ENCODE results near the gene DDX42. TPM values are rescaled to one million over a fixed set of nuclear protein-coding genes. Genes with fewer than 3 reads are reported as not detected.
A peak's percentile ranks its signal among the peaks of the same experiment; 100 is the strongest.

DDX42 gene
- total RNA-seq, 4 donors from 2014 or later, result 80.4 to 93.9 (median 84.3) TPM

DNA sequence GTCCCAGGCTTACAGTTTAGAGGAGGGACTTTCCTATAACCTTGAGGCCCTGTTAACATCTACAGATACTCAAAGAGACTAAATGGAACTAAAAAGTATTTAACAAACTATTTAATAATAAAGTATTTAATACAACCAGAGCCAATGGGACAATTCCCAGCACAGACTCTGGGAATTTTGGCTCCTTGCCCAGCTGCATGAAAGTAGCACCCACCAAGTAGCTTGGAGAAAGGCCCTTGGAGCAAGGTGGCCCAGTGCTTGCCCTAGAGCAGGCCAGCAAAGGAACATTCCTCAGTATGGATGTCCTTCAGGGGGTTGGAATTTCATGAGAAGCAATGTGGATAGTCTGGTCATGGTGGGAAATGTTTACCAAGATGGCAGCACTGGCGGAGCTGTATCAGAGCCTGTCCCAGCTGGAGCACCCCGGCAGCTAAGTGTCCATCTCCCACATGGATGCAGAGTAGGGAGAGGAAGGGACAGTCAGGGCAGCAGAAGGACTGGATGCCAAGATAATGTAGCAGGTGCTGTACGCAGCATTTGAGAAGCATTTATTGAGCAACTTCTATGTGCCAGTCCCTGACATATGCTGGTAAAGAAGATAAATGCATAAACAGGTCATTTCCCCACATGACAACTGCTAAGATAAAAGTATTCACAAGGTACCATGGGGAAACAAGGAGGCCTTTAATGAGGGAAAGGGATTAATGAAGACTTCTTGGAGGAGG lies 73.7 kb downstream of the DDX42 start:
- intact Hi-C loops (cut with DNase I), result no loop called here
- peaks cover 15 to 26% (median 23%) of the 10 kb centered on the region in 4 donors for H3K4me1 ChIP-seq
- no peaks in the 10 kb centered on the region for H3K9me3 ChIP-seq

DNA sequence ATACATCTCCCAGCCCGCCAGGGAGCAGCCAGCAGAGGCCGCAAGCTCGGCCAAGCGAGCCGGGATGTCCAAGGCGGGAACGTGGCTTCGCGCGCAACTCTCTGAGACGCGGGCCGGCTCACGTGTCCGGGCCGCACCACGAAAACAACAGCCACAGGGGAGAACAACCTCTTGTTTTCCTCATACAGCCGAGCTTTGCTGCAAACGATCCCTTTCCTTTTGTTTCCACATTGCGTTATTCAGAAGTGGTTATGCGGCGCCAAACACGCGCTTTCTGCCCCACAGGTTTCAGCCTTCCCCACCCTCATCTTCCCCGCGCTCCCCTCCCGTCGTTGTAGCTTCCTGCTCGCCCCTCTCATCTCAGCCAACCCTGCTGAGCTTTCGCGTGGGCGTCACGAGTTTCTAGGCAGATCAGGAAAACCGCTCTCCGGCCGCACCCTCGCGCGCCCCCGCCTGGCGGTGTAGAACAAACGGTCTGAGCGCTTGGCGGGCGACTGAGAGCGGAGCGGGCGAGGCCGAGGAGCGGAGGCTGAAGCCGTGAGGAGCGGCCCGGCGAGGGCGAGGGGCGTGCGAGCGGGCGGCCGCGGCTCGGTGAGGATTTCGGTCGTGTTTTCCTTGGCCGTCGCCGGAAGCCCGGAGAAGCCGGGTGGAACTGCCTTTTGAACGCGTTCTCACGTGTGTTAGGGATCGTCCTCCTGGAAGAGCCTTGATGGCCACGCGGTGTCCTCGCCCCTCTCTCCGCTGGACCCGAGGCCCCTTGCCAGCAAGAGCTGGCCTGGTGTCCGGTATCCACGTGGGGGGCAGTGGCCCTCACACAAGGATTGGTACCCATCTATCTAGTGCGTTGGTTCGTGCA lies 75.1 kb downstream of the DDX42 start:
- WGBS, result 28% methylated on average over 49 of the region's 82 CpGs
- intact Hi-C loops (cut with DNase I), result no loop called here
- DNase-seq (ENCODE audit: extremely low spot score), result peak; percentile 98
- Histone ChIP-seq H3K27ac (replicated peaks in 1 of 4) (peak overlapping the region; percentile 60 to 77 (median 64)), H3K36me3 (no peaks in the 10 kb centered on the region), H3K4me3 (peak overlapping the region; percentile 40 to 49 (median 44)), H3K9me3 (no peaks in the 10 kb centered on the region), H3K4me1 (peaks cover 8 to 17% (median 16%) of the 10 kb centered on the region in 4 donors), H3K27me3 (no peaks in the 10 kb centered on the region)
- peak; percentile 51 to 64 for TF ChIP-seq POLR2AphosphoS5 (IDR thresholded peaks at IDR 0.05)
- no peak for TF ChIP-seq POLR2A (IDR thresholded peaks at IDR 0.05; ENCODE audit: low read depth)
- no peak for TF ChIP-seq EP300 (IDR thresholded peaks at IDR 0.05)
- TF ChIP-seq, protein P1, sequence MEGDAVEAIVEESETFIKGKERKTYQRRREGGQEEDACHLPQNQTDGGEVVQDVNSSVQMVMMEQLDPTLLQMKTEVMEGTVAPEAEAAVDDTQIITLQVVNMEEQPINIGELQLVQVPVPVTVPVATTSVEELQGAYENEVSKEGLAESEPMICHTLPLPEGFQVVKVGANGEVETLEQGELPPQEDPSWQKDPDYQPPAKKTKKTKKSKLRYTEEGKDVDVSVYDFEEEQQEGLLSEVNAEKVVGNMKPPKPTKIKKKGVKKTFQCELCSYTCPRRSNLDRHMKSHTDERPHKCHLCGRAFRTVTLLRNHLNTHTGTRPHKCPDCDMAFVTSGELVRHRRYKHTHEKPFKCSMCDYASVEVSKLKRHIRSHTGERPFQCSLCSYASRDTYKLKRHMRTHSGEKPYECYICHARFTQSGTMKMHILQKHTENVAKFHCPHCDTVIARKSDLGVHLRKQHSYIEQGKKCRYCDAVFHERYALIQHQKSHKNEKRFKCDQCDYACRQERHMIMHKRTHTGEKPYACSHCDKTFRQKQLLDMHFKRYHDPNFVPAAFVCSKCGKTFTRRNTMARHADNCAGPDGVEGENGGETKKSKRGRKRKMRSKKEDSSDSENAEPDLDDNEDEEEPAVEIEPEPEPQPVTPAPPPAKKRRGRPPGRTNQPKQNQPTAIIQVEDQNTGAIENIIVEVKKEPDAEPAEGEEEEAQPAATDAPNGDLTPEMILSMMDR (IDR thresholded peaks at IDR 0.05), result peak; percentile 65 to 83 (median 73)

More for the DNA sequence above, 73.7 kb downstream of the DDX42 start:
- H3K36me3 ChIP-seq, result no peaks in the 10 kb centered on the region
- WGBS, result 65% methylated on average over 3 of the region's 3 CpGs
- no peak overlapping the region for H3K27ac ChIP-seq (replicated peaks in 1 of 4)
- no peak overlapping the region for H3K4me3 ChIP-seq
- TF ChIP-seq EP300 (IDR thresholded peaks at IDR 0.05) (no peak), POLR2AphosphoS5 (IDR thresholded peaks at IDR 0.05) (no peak), POLR2A (IDR thresholded peaks at IDR 0.05; ENCODE audit: low read depth) (no peak)
- TF ChIP-seq, protein P1 (IDR thresholded peaks at IDR 0.05), result no peak
- no peak for DNase-seq (ENCODE audit: extremely low spot score)
- H3K27me3 ChIP-seq, result no peaks in the 10 kb centered on the region

DNA sequence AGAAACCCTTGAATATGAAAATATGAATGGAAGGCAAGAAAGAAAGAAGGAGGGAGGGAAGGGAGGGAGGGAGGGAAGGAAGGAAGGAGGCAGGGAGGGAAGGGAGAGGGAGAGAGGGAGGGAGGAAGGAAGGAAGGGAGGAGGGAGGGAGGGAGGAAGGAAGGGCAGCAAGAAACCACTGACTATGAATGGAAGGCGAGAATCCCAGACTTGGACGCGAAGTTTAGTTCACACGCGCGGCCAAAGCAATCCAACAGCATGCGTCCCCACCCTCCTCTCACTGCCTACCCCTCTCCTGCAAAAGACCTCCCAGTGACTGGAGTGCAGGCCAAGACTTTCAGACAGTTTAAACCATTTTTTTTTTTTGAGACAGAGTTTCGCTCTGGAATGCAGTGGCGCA lies 76.4 kb downstream of the DDX42 start:
- H3K4me1 ChIP-seq, result peaks cover 5 to 15% (median 12%) of the 10 kb centered on the region in 4 donors
- intact Hi-C loops (cut with DNase I), result no loop called here
- no peaks in the 10 kb centered on the region for H3K9me3 ChIP-seq
- DNase-seq (ENCODE audit: extremely low spot score), result no peak
- TF ChIP-seq, protein P1 (IDR thresholded peaks at IDR 0.05), result no peak
- TF ChIP-seq POLR2A (IDR thresholded peaks at IDR 0.05; ENCODE audit: low read depth) (no peak), EP300 (IDR thresholded peaks at IDR 0.05) (no peak), POLR2AphosphoS5 (IDR thresholded peaks at IDR 0.05) (no peak)
- no peak overlapping the region for H3K27ac ChIP-seq (replicated peaks in 1 of 4)
- no peaks in the 10 kb centered on the region for H3K36me3 ChIP-seq
- H3K27me3 ChIP-seq, result no peaks in the 10 kb centered on the region
- WGBS, result 86% methylated on average over 9 of the region's 9 CpGs
- no peak overlapping the region for H3K4me3 ChIP-seq

DNA sequence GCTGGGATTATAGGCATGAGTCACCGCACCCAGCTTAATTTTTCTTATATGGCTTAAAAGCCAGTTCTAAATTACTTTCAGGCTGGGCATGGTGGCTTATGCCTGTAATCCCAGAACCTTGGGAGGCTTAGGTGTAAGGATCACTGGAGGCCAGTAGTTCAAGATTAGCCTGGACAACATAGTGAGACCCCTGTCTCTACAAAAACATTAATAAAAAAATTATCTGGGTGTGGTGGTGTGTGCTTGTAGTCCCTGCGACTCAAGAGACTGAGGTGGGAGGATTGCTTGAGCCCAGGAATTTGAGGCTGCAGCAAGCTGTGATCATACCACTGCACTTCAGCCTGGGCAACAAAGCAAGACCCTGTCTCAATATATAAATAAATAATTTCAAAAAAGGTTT lies 79.3 kb downstream of the DDX42 start:
- TF ChIP-seq POLR2A (IDR thresholded peaks at IDR 0.05; ENCODE audit: low read depth) (no peak), EP300 (IDR thresholded peaks at IDR 0.05) (no peak), POLR2AphosphoS5 (IDR thresholded peaks at IDR 0.05) (no peak)
- TF ChIP-seq, protein P1 (IDR thresholded peaks at IDR 0.05), result no peak
- Histone ChIP-seq H3K27ac (replicated peaks in 1 of 4) (no peak overlapping the region), H3K27me3 (no peaks in the 10 kb centered on the region), H3K36me3 (no peaks in the 10 kb centered on the region), H3K4me1 (peaks cover 5 to 15% (median 11%) of the 10 kb centered on the region in 4 donors), H3K9me3 (no peaks in the 10 kb centered on the region), H3K4me3 (no peak overlapping the region)
- intact Hi-C loops (cut with DNase I), result no loop called here
- WGBS, result 97% methylated on average over 2 of the region's 2 CpGs
- no peak for DNase-seq (ENCODE audit: extremely low spot score)

Measured in esophagus muscularis mucosa (tissue), 4 donors.